ENCODE data around the gene CCDC185.

The CCDC185 gene

GRCh38 chr1:223430236-223430635 lies 37.0 kb downstream of the CCDC185 start:
- Mint-ChIP-seq H3K36me3 (ENCODE audit: low read depth) (no peaks in the 10 kb centered on the region), H3K27me3 (peaks cover 3% of the 10 kb centered on the region), H3K4me3 (no peak overlapping the region), H3K9me3 (peaks cover 6% of the 10 kb centered on the region), H3K27ac (no peak overlapping the region), H3K4me1 (ENCODE audit: low read depth) (peaks cover 6% of the 10 kb centered on the region)
- DNase-seq = no peak

GRCh38 chr1:223437151-223437550 lies 43.9 kb downstream of the CCDC185 start:
- Mint-ChIP-seq H3K4me3 (no peak overlapping the region), H3K36me3 (ENCODE audit: low read depth) (no peaks in the 10 kb centered on the region), H3K4me1 (ENCODE audit: low read depth) (no peaks in the 10 kb centered on the region), H3K27me3 (peaks cover 9% of the 10 kb centered on the region), H3K27ac (no peak overlapping the region), H3K9me3 (peaks cover under 1% of the 10 kb centered on the region)
- DNase-seq = no peak

- no peak for DNase-seq
- peaks cover 29% of the 10 kb centered on the region for H3K9me3 Mint-ChIP-seq
- H3K4me1 Mint-ChIP-seq (ENCODE audit: low read depth) = no peaks in the 10 kb centered on the region
- H3K36me3 Mint-ChIP-seq (ENCODE audit: low read depth) = peaks cover 2% of the 10 kb centered on the region
- no peak overlapping the region for H3K4me3 Mint-ChIP-seq
- H3K27me3 Mint-ChIP-seq = peaks cover 42% of the 10 kb centered on the region
- no peak overlapping the region for H3K27ac Mint-ChIP-seq
Observed at GRCh38 chr1:223443397-223443796, 50.2 kb downstream of the CCDC185 start.

- no peak for DNase-seq
- no peaks in the 10 kb centered on the region for H3K4me1 Mint-ChIP-seq (ENCODE audit: low read depth)
- peaks cover 29% of the 10 kb centered on the region for H3K9me3 Mint-ChIP-seq
- H3K36me3 Mint-ChIP-seq (ENCODE audit: low read depth) = peaks cover 2% of the 10 kb centered on the region
- no peak overlapping the region for H3K27ac Mint-ChIP-seq
- H3K27me3 Mint-ChIP-seq = peaks cover 42% of the 10 kb centered on the region
- no peak overlapping the region for H3K4me3 Mint-ChIP-seq
Observed at GRCh38 chr1:223444411-223444810, 51.2 kb downstream of the CCDC185 start.

All from activated T-cell treated with anti-CD3 and anti-CD28 coated beads, Interleukin-2, amount 50 U/mL, for 24 hours (primary cell).